OCI-LY7 (cell line): ENCODE data around the gene CCSER2. TPM values are rescaled to one million over a fixed set of nuclear protein-coding genes. Genes with fewer than 3 reads are reported as not detected.

Experiments
- BruUV-seq: library from RNA; stranded (reverse); fragments of 400-500 nt; replicated peaks from 2 replicates; lab custom pipeline; 2021; lab: Mats Ljungman, UMichigan
- CTCF ChIA-PET: fragments of 300-600 bp; sonication (Branson Sonifier 250); formaldehyde crosslinking; loops from one replicate; lab custom pipeline; 2022; ENCODE audit warnings: antibody characterized with exemption; ENCODE audit not compliant: unreplicated experiment; lab: Charles Lee
- POLR2A ChIA-PET: fragments of 300-600 bp; sonication (Branson Sonifier 250); formaldehyde crosslinking; loops from one replicate; lab custom pipeline; 2022; ENCODE audit warnings: antibody characterized with exemption; lab: Charles Lee
- DNase-seq: peaks from one replicate; pipeline ENCODE4 v3.0.0-alpha.2; 2015; ENCODE audit warnings: low spot score
- H2AFZ ChIP-seq: fragments of 200-600 bp; sonication (generic), shearing (Covaris generic); 2 replicates; pipeline ENCODE4 v1.6.1; 2014; ENCODE audit warnings: mild to moderate bottlenecking, antibody characterized with exemption, low read length, moderate library complexity
- H3K27ac ChIP-seq: fragments of 200-600 bp; sonication (generic); 2 replicates; pipeline ENCODE4 v1.5.1; 2014; ENCODE audit warnings: mixed run types, low read depth, mild to moderate bottlenecking, moderate library complexity, low read length, inconsistent platforms; ENCODE audit not compliant: poor library complexity, severe bottlenecking
- H3K36me3 ChIP-seq: fragments of 200-600 bp; sonication (generic); 2 replicates; pipeline ENCODE4 v1.6.1; 2014; ENCODE audit warnings: mild to moderate bottlenecking, antibody characterized with exemption, low read length, moderate library complexity, mixed read lengths; ENCODE audit not compliant: insufficient read depth
- H3K4me1 ChIP-seq: fragments of 200-600 bp; sonication (generic); 2 replicates; pipeline ENCODE4 v1.5.1; 2014; ENCODE audit warnings: mild to moderate bottlenecking, low read length; ENCODE audit not compliant: insufficient read depth, poor library complexity, severe bottlenecking
- H3K4me2 ChIP-seq: fragments of 200-600 bp; sonication (generic); 2 replicates; pipeline ENCODE4 v1.6.1; 2014; ENCODE audit warnings: mild to moderate bottlenecking, low read length
- H3K4me3 ChIP-seq: fragments of 200-600 bp; sonication (generic); 2 replicates; pipeline ENCODE4 v1.5.1; 2014; ENCODE audit warnings: mild to moderate bottlenecking, low read depth, low read length; ENCODE audit not compliant: poor library complexity, severe bottlenecking
- H3K79me2 ChIP-seq: fragments of 200-600 bp; sonication (generic); 2 replicates; pipeline ENCODE4 v1.6.1; 2016; ENCODE audit warnings: low read depth, mild to moderate bottlenecking, low read length, moderate library complexity, mixed read lengths; ENCODE audit not compliant: insufficient read depth
- H3K9me2 ChIP-seq: fragments of 200-600 bp; sonication (generic); 2 replicates; pipeline ENCODE4 v1.6.1; 2016; ENCODE audit warnings: mild to moderate bottlenecking, low read length, mixed read lengths; ENCODE audit not compliant: insufficient read depth
- H3K9me3 ChIP-seq: fragments of 200-600 bp; sonication (generic); 2 replicates; pipeline ENCODE4 v1.6.1; 2014; ENCODE audit warnings: mild to moderate bottlenecking, mixed run types, low read length, mixed read lengths
- H4K20me1 ChIP-seq: fragments of 200-600 bp; sonication (generic); 2 replicates; pipeline ENCODE4 v1.6.1; 2014; ENCODE audit warnings: mild to moderate bottlenecking, antibody characterized with exemption, low read length, moderate library complexity, mixed read lengths; ENCODE audit not compliant: insufficient read depth
- EZH2phosphoT487 ChIP-seq: fragments of 200-600 bp; sonication (generic); IDR thresholded peaks from 2 replicates; pipeline ENCODE4 v1.6.1; 2018; ENCODE audit warnings: low read depth, borderline replicate concordance, mild to moderate bottlenecking, mixed run types, antibody characterized with exemption, low read length, moderate library complexity, mixed read lengths
- intact Hi-C: fragments of 100-400 bp; cut with micrococcal nuclease; formaldehyde crosslinking; loops from one replicate; pipeline ENCODE4 v1.10.0; 2022; ENCODE audit not compliant: unreplicated experiment
- total RNA-seq, 2 experiments: library from RNA; depleted of rRNA in 1 of 2; stranded (reverse); fragments of >200 nt in 1 of 2; shearing (Covaris generic) in 1 of 2; gene quantifications; 2 replicates each; pipeline ENCODE4 v1.2.3, GENCODE V29; 2014 to 2022
- TF ChIP-seq, protein P1 (sequence below): fragments of 200-600 bp; sonication (generic); conservative IDR thresholded peaks from 2 replicates; pipeline ENCODE4 v1.5.1; 2014; ENCODE audit warnings: mild to moderate bottlenecking, antibody characterized with exemption, low read length, moderate library complexity, mixed read lengths

CCSER2 gene
- total RNA-seq, 2 experiments from 2014 or later, result 15.9 to 30.1 TPM

DNA sequence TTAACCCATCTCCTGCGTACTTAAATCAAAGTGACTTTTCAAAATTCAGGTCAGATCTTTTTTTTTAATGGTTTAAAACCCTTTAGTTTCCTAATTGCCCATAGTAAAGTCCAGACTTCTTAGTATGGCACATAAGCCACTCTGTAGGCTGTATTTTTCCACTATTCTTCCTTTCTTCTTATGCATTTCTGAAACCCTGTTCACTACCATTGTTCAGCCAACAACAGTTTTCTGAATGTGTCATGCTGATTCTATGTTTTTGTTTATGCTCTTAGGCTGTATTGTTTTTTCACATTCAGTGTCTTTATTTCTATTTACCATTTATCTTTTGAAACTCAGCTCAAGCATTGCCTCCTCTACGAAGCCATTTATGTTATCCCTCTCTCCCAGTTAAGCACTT is 26.7 kb downstream of the CCSER2 start:
- H3K4me3 ChIP-seq, result no peak overlapping the region
- intact Hi-C loops, result no loop called here
- no peaks in the 10 kb centered on the region for H3K36me3 ChIP-seq
- no peak for DNase-seq
- no peak overlapping the region for H3K4me2 ChIP-seq
- TF ChIP-seq, protein P1, sequence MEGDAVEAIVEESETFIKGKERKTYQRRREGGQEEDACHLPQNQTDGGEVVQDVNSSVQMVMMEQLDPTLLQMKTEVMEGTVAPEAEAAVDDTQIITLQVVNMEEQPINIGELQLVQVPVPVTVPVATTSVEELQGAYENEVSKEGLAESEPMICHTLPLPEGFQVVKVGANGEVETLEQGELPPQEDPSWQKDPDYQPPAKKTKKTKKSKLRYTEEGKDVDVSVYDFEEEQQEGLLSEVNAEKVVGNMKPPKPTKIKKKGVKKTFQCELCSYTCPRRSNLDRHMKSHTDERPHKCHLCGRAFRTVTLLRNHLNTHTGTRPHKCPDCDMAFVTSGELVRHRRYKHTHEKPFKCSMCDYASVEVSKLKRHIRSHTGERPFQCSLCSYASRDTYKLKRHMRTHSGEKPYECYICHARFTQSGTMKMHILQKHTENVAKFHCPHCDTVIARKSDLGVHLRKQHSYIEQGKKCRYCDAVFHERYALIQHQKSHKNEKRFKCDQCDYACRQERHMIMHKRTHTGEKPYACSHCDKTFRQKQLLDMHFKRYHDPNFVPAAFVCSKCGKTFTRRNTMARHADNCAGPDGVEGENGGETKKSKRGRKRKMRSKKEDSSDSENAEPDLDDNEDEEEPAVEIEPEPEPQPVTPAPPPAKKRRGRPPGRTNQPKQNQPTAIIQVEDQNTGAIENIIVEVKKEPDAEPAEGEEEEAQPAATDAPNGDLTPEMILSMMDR, result no peak
- no peak for TF ChIP-seq EZH2phosphoT487
- H4K20me1 ChIP-seq, result peaks cover 4% of the 10 kb centered on the region; the same call in 1 of the 2 replicates
- POLR2A ChIA-PET, result no interaction called here
- CTCF ChIA-PET, result no interaction called here
- no peaks in the 10 kb centered on the region for H3K4me1 ChIP-seq
- H3K27ac ChIP-seq, result no peak overlapping the region
- H2AFZ ChIP-seq, result no peak overlapping the region
- no peaks in the 10 kb centered on the region for H3K9me3 ChIP-seq
- no peaks in the 10 kb centered on the region for H3K9me2 ChIP-seq
- no peaks in the 10 kb centered on the region for H3K79me2 ChIP-seq
- no TSS peak for BruUV-seq

DNA sequence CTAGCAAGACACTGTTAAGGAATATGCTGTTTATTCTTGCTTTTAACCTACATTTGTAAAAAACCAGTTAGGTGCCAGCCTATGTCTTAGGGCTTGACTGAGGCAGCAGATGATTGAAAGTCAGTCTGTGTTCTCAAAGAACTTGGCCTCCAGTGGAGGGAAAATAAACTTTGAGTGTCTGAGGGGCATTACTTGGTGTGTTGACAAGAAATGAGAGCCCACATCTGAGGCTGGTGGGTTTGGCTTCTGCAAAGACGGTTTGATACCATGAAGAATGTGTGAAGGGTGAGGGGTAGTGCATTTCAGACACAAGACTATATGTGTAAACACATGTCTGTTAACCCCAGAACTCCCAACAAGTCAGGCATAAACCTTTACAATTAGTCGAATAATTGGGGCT is 28.5 kb downstream of the CCSER2 start:
- ChIA-PET CTCF (no interaction called here), POLR2A (no interaction called here)
- no peak for TF ChIP-seq EZH2phosphoT487
- TF ChIP-seq, protein P1, result no peak
- H3K9me3 ChIP-seq, result no peaks in the 10 kb centered on the region
- H4K20me1 ChIP-seq, result 0 out of 2 replicates have a peak, but pooled peaks cover 4% of the 10 kb centered on the region
- H3K36me3 ChIP-seq, result no peaks in the 10 kb centered on the region
- intact Hi-C loops, result no loop called here
- DNase-seq, result no peak
- no peak overlapping the region for H2AFZ ChIP-seq
- H3K4me1 ChIP-seq, result no peaks in the 10 kb centered on the region
- no peak overlapping the region for H3K4me3 ChIP-seq
- no peaks in the 10 kb centered on the region for H3K79me2 ChIP-seq
- no TSS peak for BruUV-seq
- H3K9me2 ChIP-seq, result no peaks in the 10 kb centered on the region
- no peak overlapping the region for H3K4me2 ChIP-seq
- no peak overlapping the region for H3K27ac ChIP-seq

DNA sequence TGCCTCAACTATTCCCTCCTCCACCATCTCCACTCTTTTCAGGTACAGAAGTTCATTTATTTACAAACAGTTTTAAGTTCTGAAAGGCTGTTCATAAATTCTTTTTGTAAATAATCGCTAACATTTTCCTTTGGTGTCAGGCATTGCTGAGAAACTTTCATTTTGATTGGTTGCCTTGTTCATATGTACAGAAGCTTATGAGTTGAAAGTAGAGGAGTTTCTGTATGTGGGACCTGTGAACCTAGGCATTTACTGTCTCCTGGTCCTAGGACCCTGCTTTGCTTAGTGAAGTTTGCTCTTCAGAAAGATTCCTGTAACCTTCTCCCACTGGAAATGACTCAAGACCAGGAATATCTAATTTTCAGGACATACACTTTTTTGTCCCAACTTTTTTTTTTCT is 30.4 kb downstream of the CCSER2 start:
- POLR2A ChIA-PET, result no interaction called here

More for the DNA sequence above, 30.4 kb downstream of the CCSER2 start:
- intact Hi-C loops, result no loop called here
- no peaks in the 10 kb centered on the region for H3K4me1 ChIP-seq
- H3K36me3 ChIP-seq, result no peaks in the 10 kb centered on the region
- no peak overlapping the region for H2AFZ ChIP-seq
- H3K4me2 ChIP-seq, result no peak overlapping the region
- no peaks in the 10 kb centered on the region for H3K79me2 ChIP-seq
- no peak overlapping the region for H3K4me3 ChIP-seq
- BruUV-seq, result no TSS peak
- H3K9me3 ChIP-seq, result no peaks in the 10 kb centered on the region
- TF ChIP-seq EZH2phosphoT487, result no peak
- TF ChIP-seq, protein P1, result no peak
- no peak overlapping the region for H3K27ac ChIP-seq
- no peaks in the 10 kb centered on the region for H3K9me2 ChIP-seq
- CTCF ChIA-PET, result no interaction called here
- H4K20me1 ChIP-seq, result 0 out of 2 replicates have a peak, but pooled peaks cover 4% of the 10 kb centered on the region
- DNase-seq, result no peak
